OCI-LY1 (cell line): ENCODE measurements around the gene DENND5A.

Source experiments
- CTCF ChIP-seq: fragments of 200-600 bp; sonication (generic), shearing (Covaris generic); IDR thresholded peaks from 2 replicates; pipeline ENCODE4 v1.5.1; 2017; ENCODE audit warnings: mild to moderate bottlenecking, antibody characterized with exemption, low read length, moderate library complexity, mixed read lengths
- EZH2 ChIP-seq: fragments of 200-600 bp; sonication (generic), shearing (Covaris generic); IDR thresholded peaks from 2 replicates; pipeline ENCODE4 v1.8.0; 2017; ENCODE audit warnings: borderline replicate concordance, mixed run types, mild to moderate bottlenecking, antibody characterized with exemption, low read length, moderate library complexity, mixed read lengths

GRCh38 chr11:9267680-9268079, 2.5 kb upstream of the DENND5A start:
- no peak for TF ChIP-seq CTCF
- no peak for TF ChIP-seq EZH2
